HG03139 (cell line): ENCODE data around the gene DLG2.
"Not testable (repeated sequence)": the region's sequence is repeated elsewhere in the genome, so short reads cannot be mapped to it uniquely, and the experiment has no call there.

Experiments used
- ATAC-seq: cut with Tn5 transposase; IDR thresholded peaks from one replicate; pipeline ENCODE4 v1.9.1; 2021; ENCODE audit not compliant: unreplicated experiment

Gene DLG2

GRCh38 chr11:84855508-84856245, 771.5 kb downstream of the DLG2 start:
- no peak for ATAC-seq

- no peak for ATAC-seq
Observed at GRCh38 chr11:84854498-84854880, 772.7 kb downstream of the DLG2 start.

GRCh38 chr11:84853841-84854497, 773.2 kb downstream of the DLG2 start:
- no peak for ATAC-seq

GRCh38 chr11:84847842-84848241, 779.3 kb downstream of the DLG2 start:
- no peak for ATAC-seq

GRCh38 chr11:84840201-84840600, 786.9 kb downstream of the DLG2 start:
- ATAC-seq, result not testable (repeated sequence)

- no peak for ATAC-seq
Observed at GRCh38 chr11:84837402-84838069, 789.6 kb downstream of the DLG2 start.

GRCh38 chr11:84836371-84836770, 790.8 kb downstream of the DLG2 start:
- ATAC-seq, result no peak

- no peak for ATAC-seq
Observed at GRCh38 chr11:84833488-84834088, 793.6 kb downstream of the DLG2 start.

GRCh38 chr11:84830372-84830771, 796.8 kb downstream of the DLG2 start:
- ATAC-seq, result no peak

GRCh38 chr11:84829162-84829561, 798.0 kb downstream of the DLG2 start:
- ATAC-seq, result no peak

GRCh38 chr11:84828616-84829015, 798.5 kb downstream of the DLG2 start:
- ATAC-seq, result no peak

- ATAC-seq, result no peak
Observed at GRCh38 chr11:84825106-84825660, 802.0 kb downstream of the DLG2 start.

- no peak for ATAC-seq
Observed at GRCh38 chr11:84824624-84825023, 802.5 kb downstream of the DLG2 start.

- no peak for ATAC-seq
Observed at GRCh38 chr11:84819537-84819936, 807.6 kb downstream of the DLG2 start.

GRCh38 chr11:84819128-84819527, 808.0 kb downstream of the DLG2 start:
- no peak for ATAC-seq

GRCh38 chr11:84817998-84818397, 809.1 kb downstream of the DLG2 start:
- ATAC-seq, result no peak

- ATAC-seq, result no peak
Observed at GRCh38 chr11:84812471-84812969, 814.6 kb downstream of the DLG2 start.

- no peak for ATAC-seq
Observed at GRCh38 chr11:84806354-84806753, 820.8 kb downstream of the DLG2 start.

- no peak for ATAC-seq
Observed at GRCh38 chr11:84804041-84804440, 823.1 kb downstream of the DLG2 start.

- no peak for ATAC-seq
Observed at GRCh38 chr11:84800755-84801346, 826.3 kb downstream of the DLG2 start.

GRCh38 chr11:84799112-84799511, 828.0 kb downstream of the DLG2 start:
- no peak for ATAC-seq
